H9 (cell line): ENCODE results near the gene ACOXL. TPM values are rescaled to one million over a fixed set of nuclear protein-coding genes. Genes with fewer than 3 reads are reported as not detected.

Experiments used
- DNase-seq: peaks from one replicate; pipeline ENCODE4 v3.0.0-alpha.2; 2017
- H2AFZ ChIP-seq: one replicate; pipeline ENCODE4 v1.6.1; 2013; ENCODE audit warnings: mild to moderate bottlenecking, low read length, control low read depth, moderate library complexity
- H2AK5ac ChIP-seq: 2 replicates; pipeline ENCODE4 v1.6.1; 2013; ENCODE audit warnings: low read length, control low read depth, mixed read lengths; ENCODE audit not compliant: insufficient read length
- H2BK120ac ChIP-seq: one replicate; pipeline ENCODE4 v1.6.1; 2013; ENCODE audit warnings: low read depth, mild to moderate bottlenecking, low read length, control low read depth, inconsistent platforms; ENCODE audit not compliant: poor library complexity, severe bottlenecking
- H2BK12ac ChIP-seq: 2 replicates; pipeline ENCODE4 v1.6.1; 2013; ENCODE audit warnings: low read length, control low read depth, mixed read lengths, low read depth; ENCODE audit not compliant: insufficient read length
- H2BK15ac ChIP-seq: 2 replicates; pipeline ENCODE4 v1.6.1; 2013; ENCODE audit warnings: low read depth, low read length, control low read depth
- H2BK20ac ChIP-seq: one replicate; pipeline ENCODE4 v1.6.1; 2013; ENCODE audit warnings: low read depth, mild to moderate bottlenecking, low read length, control low read depth, inconsistent platforms; ENCODE audit not compliant: poor library complexity, severe bottlenecking
- H2BK5ac ChIP-seq: 2 replicates; pipeline ENCODE4 v1.6.1; 2013; ENCODE audit warnings: low read length, control low read depth, mixed read lengths; ENCODE audit not compliant: insufficient read length
- H3K14ac ChIP-seq: 2 replicates; pipeline ENCODE4 v1.6.1; 2013; ENCODE audit warnings: low read length, control low read depth; ENCODE audit not compliant: insufficient read depth
- H3K18ac ChIP-seq: 2 replicates; pipeline ENCODE4 v1.6.1; 2013; ENCODE audit warnings: low read depth, mild to moderate bottlenecking, mixed read lengths, low read length, control low read depth; ENCODE audit not compliant: insufficient read length
- H3K23ac ChIP-seq: 2 replicates; pipeline ENCODE4 v1.6.1; 2013; ENCODE audit warnings: low read length, control low read depth, mixed read lengths, low read depth; ENCODE audit not compliant: insufficient read length
- H3K23me2 ChIP-seq: 2 replicates; pipeline ENCODE4 v1.6.1; 2013; ENCODE audit warnings: low read depth, mild to moderate bottlenecking, mixed read lengths, low read length, control low read depth; ENCODE audit not compliant: insufficient read length, poor library complexity, severe bottlenecking
- H3K27ac ChIP-seq: 2 replicates; pipeline ENCODE4 v1.5.1; 2013; ENCODE audit warnings: low read length, control low read depth, mixed read lengths, low read depth; ENCODE audit not compliant: insufficient read length
- H3K27me3 ChIP-seq: 2 replicates; pipeline ENCODE4 v1.6.1; 2013; ENCODE audit warnings: low read length, control low read depth, inconsistent platforms; ENCODE audit not compliant: insufficient read depth
- H3K4ac ChIP-seq: 2 replicates; pipeline ENCODE4 v1.6.1; 2013; ENCODE audit warnings: low read depth, mild to moderate bottlenecking, control low read depth, inconsistent platforms, low read length, moderate library complexity
- H3K4me1 ChIP-seq: 2 replicates; pipeline ENCODE4 v1.6.1; 2013; ENCODE audit warnings: low read length, control low read depth, inconsistent platforms; ENCODE audit not compliant: insufficient read depth
- H3K4me2 ChIP-seq: 2 replicates; pipeline ENCODE4 v1.6.1; 2013; ENCODE audit warnings: low read length, control low read depth, mixed read lengths; ENCODE audit not compliant: insufficient read length, insufficient read depth
- H3K56ac ChIP-seq: 2 replicates; pipeline ENCODE4 v1.6.1; 2013; ENCODE audit warnings: low read depth, mild to moderate bottlenecking, mixed read lengths, low read length, control low read depth; ENCODE audit not compliant: insufficient read length
- H3K79me1 ChIP-seq: 2 replicates; pipeline ENCODE4 v1.6.1; 2013; ENCODE audit warnings: low read depth, mild to moderate bottlenecking, moderate library complexity, low read length, control low read depth, inconsistent platforms; ENCODE audit not compliant: insufficient read depth, poor library complexity, severe bottlenecking
- H3K79me2 ChIP-seq: 2 replicates; pipeline ENCODE4 v1.6.1; 2013; ENCODE audit warnings: low read length, control low read depth, inconsistent platforms; ENCODE audit not compliant: insufficient read depth
- H3K9ac ChIP-seq: 2 replicates; pipeline ENCODE4 v1.6.1; 2013; ENCODE audit warnings: low read length, control low read depth, mixed read lengths; ENCODE audit not compliant: insufficient read length; ENCODE audit errors: extremely low read depth
- H3K9me3 ChIP-seq: one replicate; pipeline ENCODE4 v1.6.1; 2013; ENCODE audit warnings: low read depth, low read length, inconsistent platforms; ENCODE audit not compliant: control insufficient read depth
- H3T11ph ChIP-seq: one replicate; pipeline ENCODE4 v1.6.1; 2013; ENCODE audit warnings: mild to moderate bottlenecking, low read length, control low read depth, inconsistent platforms
- H4K20me1 ChIP-seq: one replicate; pipeline ENCODE4 v1.6.1; 2013; ENCODE audit not compliant: control insufficient read depth, insufficient read length, insufficient read depth
- H4K5ac ChIP-seq: 2 replicates; pipeline ENCODE4 v1.6.1; 2013; ENCODE audit warnings: low read depth, mild to moderate bottlenecking, mixed read lengths, low read length, control low read depth; ENCODE audit not compliant: insufficient read length
- H4K8ac ChIP-seq: replicated peaks from 2 replicates; pipeline ENCODE4 v1.6.1; 2013; ENCODE audit warnings: low read length, control low read depth, mixed read lengths, low read depth; ENCODE audit not compliant: insufficient read length
- H4K91ac ChIP-seq: 2 replicates; pipeline ENCODE4 v1.6.1; 2013; ENCODE audit warnings: low read depth, mild to moderate bottlenecking, moderate library complexity, mixed read lengths, low read length, control low read depth; ENCODE audit not compliant: insufficient read length
- H3K27ac Mint-ChIP-seq, 3 experiments: 2 replicates in 2 of 3; 3 replicates in 1 of 3; pipeline ENCODE4 v1.8.0; 2020 to 2021; ENCODE audit warnings: mixed read lengths in 3 of 3, mild to moderate bottlenecking in 1 of 3, moderate library complexity in 1 of 3
- H3K27me3 Mint-ChIP-seq: 2 replicates; pipeline ENCODE4 v1.8.0; 2021; ENCODE audit warnings: low read depth, mild to moderate bottlenecking, moderate library complexity, mixed read lengths
- H3K36me3 Mint-ChIP-seq, 3 experiments: 2 replicates in 2 of 3; 3 replicates in 1 of 3; pipeline ENCODE4 v1.8.0; 2020 to 2021; ENCODE audit warnings: low read depth in 3 of 3, mixed read lengths in 3 of 3; ENCODE audit not compliant: insufficient read depth in 1 of 3
- H3K4me1 Mint-ChIP-seq, 2 experiments: 2 replicates each; pipeline ENCODE4 v1.8.0; 2020; ENCODE audit warnings: mixed read lengths in 2 of 2
- H3K4me3 Mint-ChIP-seq, 2 experiments: 2 replicates in 1 of 2; 3 replicates in 1 of 2; pipeline ENCODE4 v1.8.0; 2020 to 2021; ENCODE audit warnings: mild to moderate bottlenecking in 2 of 2, mixed read lengths in 2 of 2, moderate library complexity in 1 of 2
- H3K9me3 Mint-ChIP-seq, 2 experiments: 2 replicates in 1 of 2; 3 replicates in 1 of 2; pipeline ENCODE4 v1.8.0; 2020; ENCODE audit warnings: mild to moderate bottlenecking in 2 of 2, mixed read lengths in 2 of 2, moderate library complexity in 1 of 2
- WGBS: extraction: QIAGEN DNeasy Blood & Tissue Kit; methylation state at CpG from one replicate; pipeline ENCODE4 v1.1.7; 2013; ENCODE audit warnings: missing lambda C conversion rate, low lambda C conversion rate, mixed read lengths; ENCODE audit not compliant: insufficient read length; ENCODE audit errors: extremely low coverage; 5-methylcytosine and 5-hydroxymethylcytosine counted together
- total RNA-seq: library from RNA; stranded (reverse); gene quantifications from 2 replicates; pipeline ENCODE4 v1.2.1, GENCODE V29; 2021
- TF ChIP-seq, protein P1 (sequence below): fragments of 200-600 bp; sonication (generic); conservative IDR thresholded peaks from 3 replicates; pipeline ENCODE4 v1.8.0; 2021; ENCODE audit warnings: antibody characterized with exemption, mild to moderate bottlenecking

Gene ACOXL
- total RNA-seq, 1 experiment from 2014 or later: 37.6 TPM

DNA sequence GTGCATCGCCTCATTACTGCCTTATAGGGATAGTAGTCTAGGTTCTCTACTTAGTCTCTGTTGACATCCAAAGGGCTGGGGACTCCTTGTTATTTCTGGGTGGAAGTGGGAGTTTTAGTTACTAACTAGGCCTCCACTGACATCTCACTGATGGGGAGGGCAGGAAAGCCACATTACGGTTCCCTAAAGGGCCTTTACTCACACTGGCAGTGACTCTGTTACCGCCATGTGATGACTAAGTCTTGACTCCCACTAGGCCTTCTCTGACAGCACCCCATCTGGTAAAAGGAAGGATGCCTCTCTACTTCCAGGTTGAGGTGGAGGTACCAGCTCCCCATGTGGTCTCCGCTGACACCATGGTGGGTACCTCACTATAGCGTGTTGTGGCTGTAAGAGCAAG is 374.3 kb downstream of the ACOXL start:
- no peak for DNase-seq
- Mint-ChIP-seq H3K36me3 (no peaks in the 10 kb centered on the region), H3K4me3 (no peak overlapping the region), H3K27me3 (no peaks in the 10 kb centered on the region; the same call in 1 of the 2 replicates), H3K4me1 (no peaks in the 10 kb centered on the region), H3K9me3 (no peaks in the 10 kb centered on the region), H3K27ac (no peak overlapping the region)
- Histone ChIP-seq H3K27ac (no peak overlapping the region), H3K79me2 (no peaks in the 10 kb centered on the region), H3K18ac (no peak overlapping the region), H2BK5ac (no peak overlapping the region), H3K23ac (no peak overlapping the region), H4K5ac (no peak overlapping the region), H4K8ac (no peak overlapping the region), H4K91ac (no peak overlapping the region), H2AK5ac (no peak overlapping the region), H3K14ac (no peak overlapping the region), H2BK120ac (no peak overlapping the region), H4K20me1 (no peaks in the 10 kb centered on the region), H3K9me3 (no peaks in the 10 kb centered on the region), H3K4me1 (no peaks in the 10 kb centered on the region), H3K56ac (no peak overlapping the region), H3K79me1 (no peaks in the 10 kb centered on the region), H2BK20ac (no peak overlapping the region), H2AFZ (no peak overlapping the region), H3K23me2 (no peaks in the 10 kb centered on the region), H2BK12ac (no peak overlapping the region), H3K27me3 (no peaks in the 10 kb centered on the region), H3K4ac (no peak overlapping the region), H3K9ac (no peak overlapping the region), H3K4me2 (no peak overlapping the region), H3T11ph (no peak overlapping the region), H2BK15ac (no peak overlapping the region)
- WGBS: no CpG with 5 or more reads among the region's 5 CpGs
- TF ChIP-seq, protein P1, sequence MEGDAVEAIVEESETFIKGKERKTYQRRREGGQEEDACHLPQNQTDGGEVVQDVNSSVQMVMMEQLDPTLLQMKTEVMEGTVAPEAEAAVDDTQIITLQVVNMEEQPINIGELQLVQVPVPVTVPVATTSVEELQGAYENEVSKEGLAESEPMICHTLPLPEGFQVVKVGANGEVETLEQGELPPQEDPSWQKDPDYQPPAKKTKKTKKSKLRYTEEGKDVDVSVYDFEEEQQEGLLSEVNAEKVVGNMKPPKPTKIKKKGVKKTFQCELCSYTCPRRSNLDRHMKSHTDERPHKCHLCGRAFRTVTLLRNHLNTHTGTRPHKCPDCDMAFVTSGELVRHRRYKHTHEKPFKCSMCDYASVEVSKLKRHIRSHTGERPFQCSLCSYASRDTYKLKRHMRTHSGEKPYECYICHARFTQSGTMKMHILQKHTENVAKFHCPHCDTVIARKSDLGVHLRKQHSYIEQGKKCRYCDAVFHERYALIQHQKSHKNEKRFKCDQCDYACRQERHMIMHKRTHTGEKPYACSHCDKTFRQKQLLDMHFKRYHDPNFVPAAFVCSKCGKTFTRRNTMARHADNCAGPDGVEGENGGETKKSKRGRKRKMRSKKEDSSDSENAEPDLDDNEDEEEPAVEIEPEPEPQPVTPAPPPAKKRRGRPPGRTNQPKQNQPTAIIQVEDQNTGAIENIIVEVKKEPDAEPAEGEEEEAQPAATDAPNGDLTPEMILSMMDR: no peak
